NK-92 (cell line): ENCODE measurements around the gene CYFIP1.

ENCODE experiments used
- DNase-seq: peaks from one replicate; lab custom pipeline; 2025; ENCODE audit not compliant: unreplicated experiment; lab: John Stamatoyannopoulos, UW

Gene CYFIP1

GRCh38 chr15:22827125-22827524 is 153.0 kb downstream of the CYFIP1 start:
- DNase-seq = no peak

GRCh38 chr15:22823495-22824128 is 156.6 kb downstream of the CYFIP1 start:
- DNase-seq = no peak

- DNase-seq = no peak
These were observed 160.5 kb downstream of the CYFIP1 start for GRCh38 chr15:22819651-22820050.
